ENCODE results near the gene ACSM5. TPM values are rescaled to one million over a fixed set of nuclear protein-coding genes. Genes with fewer than 3 reads are reported as not detected.

The ACSM5 gene
- total and polyA plus RNA-seq, 10 donors: 1.00 to 8.8 (median 3.3) TPM

GRCh38 chr16:20382202-20382948, 27.0 kb upstream of the ACSM5 start:
- no peaks in the 10 kb centered on the region for H3K36me3 ChIP-seq
- DNase-seq: no peak
- no peak overlapping the region for H3K4me3 ChIP-seq
- no peaks in the 10 kb centered on the region for H3K9me3 ChIP-seq
- peaks cover 0 to 18% (median 4%) of the 10 kb centered on the region in 6 donors for H3K4me1 ChIP-seq
- 85 to 92% (median 88%) methylated on average over 7 of the region's 7 CpGs for WGBS, 5 donors
- intact Hi-C loops (cut with DNase I; ENCODE audit: low total_unique reads): no loop called here
- TF ChIP-seq CTCF (IDR thresholded peaks at IDR 0.05 in 8 of 11, conservative IDR thresholded peaks at IDR 0.05 in 3 of 11): no peak
- TF ChIP-seq POLR2AphosphoS5 (IDR thresholded peaks at IDR 0.05): no peak
- TF ChIP-seq POLR2A (IDR thresholded peaks at IDR 0.05): no peak
- peaks cover 0 to 29% (median 0%) of the 10 kb centered on the region in 7 donors for H3K27me3 ChIP-seq (replicated peaks in 1 of 7)
- no peak overlapping the region for H3K27ac ChIP-seq

GRCh38 chr16:20383106-20384029, 26.0 kb upstream of the ACSM5 start:
- Histone ChIP-seq H3K27me3 (replicated peaks in 1 of 7) (peaks cover 0 to 34% (median 0%) of the 10 kb centered on the region in 7 donors), H3K9me3 (no peaks in the 10 kb centered on the region), H3K27ac (no peak overlapping the region), H3K4me3 (no peak overlapping the region), H3K36me3 (no peaks in the 10 kb centered on the region), H3K4me1 (peaks cover 0 to 18% (median 4%) of the 10 kb centered on the region in 6 donors)
- intact Hi-C loops (cut with DNase I; ENCODE audit: low total_unique reads): no loop called here
- no peak for DNase-seq
- 25 to 30% (median 29%) methylated on average over 10 to 11 of the region's 11 CpGs for WGBS, 5 donors
- TF ChIP-seq CTCF (IDR thresholded peaks at IDR 0.05 in 8 of 11, conservative IDR thresholded peaks at IDR 0.05 in 3 of 11) (peak in 10 of 11 experiments; percentile 41 to 84 (median 72)), POLR2A (IDR thresholded peaks at IDR 0.05) (no peak)

GRCh38 chr16:20385844-20386832, 23.2 kb upstream of the ACSM5 start:
- peak overlapping the region in 1 of 8 donors; percentile 28 for H3K27ac ChIP-seq
- H3K4me1 ChIP-seq: peaks cover 0 to 18% (median 4%) of the 10 kb centered on the region in 6 donors
- no peaks in the 10 kb centered on the region for H3K9me3 ChIP-seq
- WGBS, 5 donors: 19 to 30% (median 26%) methylated on average over 22 to 30 of the region's 30 CpGs
- no peaks in the 10 kb centered on the region for H3K36me3 ChIP-seq
- no peak overlapping the region for H3K4me3 ChIP-seq
- intact Hi-C loops (cut with DNase I; ENCODE audit: low total_unique reads): loop anchor here (5.0 kb wide), 1 partner anchor 479 kb away; no protein-coding TSS in a partner anchor
- TF ChIP-seq CTCF (IDR thresholded peaks at IDR 0.05 in 8 of 11, conservative IDR thresholded peaks at IDR 0.05 in 3 of 11) (peak in 9 of 11 experiments; percentile 44 to 90 (median 82)), POLR2AphosphoS5 (IDR thresholded peaks at IDR 0.05) (no peak), POLR2A (IDR thresholded peaks at IDR 0.05) (no peak)
- peak; percentile 82 for DNase-seq
- H3K27me3 ChIP-seq (replicated peaks in 1 of 7): peaks cover 0 to 21% (median 0%) of the 10 kb centered on the region in 7 donors
